Duodenal mucosa (tissue), 2 donors: ENCODE results near the gene TP53I11.

ENCODE experiments used
- H3K27ac ChIP-seq: one replicate; pipeline ENCODE4 v1.7.0; 2013; ENCODE audit warnings: low read depth, low read length
- H3K27me3 ChIP-seq, 2 donors: one replicate each; pipeline ENCODE4 v1.7.0; 2013; ENCODE audit warnings: low read length in 2 of 2, control low read depth in 1 of 2; ENCODE audit not compliant: insufficient read depth in 2 of 2, control insufficient read depth in 1 of 2
- H3K36me3 ChIP-seq, 2 donors: one replicate each; pipeline ENCODE4 v1.7.0; 2013; ENCODE audit warnings: low read length in 2 of 2, control low read depth in 1 of 2; ENCODE audit not compliant: insufficient read depth in 2 of 2, control insufficient read depth in 1 of 2
- H3K4me1 ChIP-seq, 2 donors: one replicate each; pipeline ENCODE4 v1.7.0; 2013; ENCODE audit warnings: low read length in 2 of 2, control low read depth in 1 of 2; ENCODE audit not compliant: insufficient read depth in 2 of 2, control insufficient read depth in 1 of 2
- H3K4me3 ChIP-seq, 2 donors: one replicate each; pipeline ENCODE4 v1.7.0; 2013; ENCODE audit warnings: low read length in 2 of 2, low read depth in 1 of 2
- H3K9ac ChIP-seq, 2 donors: one replicate each; pipeline ENCODE4 v1.7.0; 2013; ENCODE audit warnings: low read length in 2 of 2, low read depth in 1 of 2
- H3K9me3 ChIP-seq, 2 donors: one replicate each; pipeline ENCODE4 v1.7.0; 2013; ENCODE audit warnings: low read length in 2 of 2, control low read depth in 1 of 2; ENCODE audit not compliant: control insufficient read depth in 1 of 2

TP53I11 gene

GRCh38 chr11:44989831-44990566 lies 39.3 kb upstream of the TP53I11 start:
- H3K9ac ChIP-seq: no peak overlapping the region
- no peaks in the 10 kb centered on the region for H3K36me3 ChIP-seq
- H3K27ac ChIP-seq: no peak overlapping the region
- no peaks in the 10 kb centered on the region for H3K9me3 ChIP-seq
- no peak overlapping the region for H3K4me3 ChIP-seq
- no peaks in the 10 kb centered on the region for H3K27me3 ChIP-seq
- H3K4me1 ChIP-seq: no peaks in the 10 kb centered on the region

GRCh38 chr11:44988981-44989635 lies 38.4 kb upstream of the TP53I11 start:
- Histone ChIP-seq H3K4me1 (no peaks in the 10 kb centered on the region), H3K27ac (no peak overlapping the region), H3K27me3 (no peaks in the 10 kb centered on the region), H3K36me3 (no peaks in the 10 kb centered on the region), H3K4me3 (no peak overlapping the region), H3K9me3 (no peaks in the 10 kb centered on the region), H3K9ac (no peak overlapping the region)

- Histone ChIP-seq H3K9me3 (no peaks in the 10 kb centered on the region), H3K4me1 (no peaks in the 10 kb centered on the region), H3K27me3 (no peaks in the 10 kb centered on the region), H3K9ac (no peak overlapping the region), H3K4me3 (no peak overlapping the region), H3K36me3 (no peaks in the 10 kb centered on the region), H3K27ac (no peak overlapping the region)
Observed at GRCh38 chr11:44988111-44988510, 37.4 kb upstream of the TP53I11 start.

- Histone ChIP-seq H3K9ac (no peak overlapping the region), H3K4me3 (no peak overlapping the region), H3K27ac (no peak overlapping the region), H3K4me1 (no peaks in the 10 kb centered on the region), H3K36me3 (no peaks in the 10 kb centered on the region), H3K27me3 (no peaks in the 10 kb centered on the region), H3K9me3 (no peaks in the 10 kb centered on the region)
Observed at GRCh38 chr11:44987506-44987905, 36.8 kb upstream of the TP53I11 start.

GRCh38 chr11:44986315-44986714 lies 35.6 kb upstream of the TP53I11 start:
- no peak overlapping the region for H3K27ac ChIP-seq
- H3K4me1 ChIP-seq: peaks cover 1 to 2% of the 10 kb centered on the region in 2 donors
- no peak overlapping the region for H3K4me3 ChIP-seq
- H3K27me3 ChIP-seq: no peaks in the 10 kb centered on the region
- no peak overlapping the region for H3K9ac ChIP-seq
- H3K36me3 ChIP-seq: no peaks in the 10 kb centered on the region
- no peaks in the 10 kb centered on the region for H3K9me3 ChIP-seq

GRCh38 chr11:44985721-44986120 lies 35.0 kb upstream of the TP53I11 start:
- no peaks in the 10 kb centered on the region for H3K27me3 ChIP-seq
- no peak overlapping the region for H3K9ac ChIP-seq
- H3K9me3 ChIP-seq: no peaks in the 10 kb centered on the region
- H3K27ac ChIP-seq: no peak overlapping the region
- no peaks in the 10 kb centered on the region for H3K36me3 ChIP-seq
- no peak overlapping the region for H3K4me3 ChIP-seq
- peaks cover 7 to 8% of the 10 kb centered on the region in 2 donors for H3K4me1 ChIP-seq

GRCh38 chr11:44983786-44984185 lies 33.1 kb upstream of the TP53I11 start:
- Histone ChIP-seq H3K4me3 (no peak overlapping the region), H3K4me1 (peaks cover 26 to 27% of the 10 kb centered on the region in 2 donors), H3K27me3 (no peaks in the 10 kb centered on the region), H3K9ac (no peak overlapping the region), H3K9me3 (no peaks in the 10 kb centered on the region), H3K27ac (no peak overlapping the region), H3K36me3 (no peaks in the 10 kb centered on the region)

GRCh38 chr11:44982496-44983062 lies 31.9 kb upstream of the TP53I11 start:
- Histone ChIP-seq H3K4me1 (peaks cover 38 to 39% of the 10 kb centered on the region in 2 donors), H3K9ac (no peak overlapping the region), H3K4me3 (no peak overlapping the region), H3K27me3 (no peaks in the 10 kb centered on the region), H3K9me3 (no peaks in the 10 kb centered on the region), H3K27ac (no peak overlapping the region), H3K36me3 (no peaks in the 10 kb centered on the region)

GRCh38 chr11:44980533-44981427 lies 30.1 kb upstream of the TP53I11 start:
- Histone ChIP-seq H3K36me3 (no peaks in the 10 kb centered on the region), H3K9me3 (no peaks in the 10 kb centered on the region), H3K9ac (peak overlapping the region in 1 of 2 donors; percentile 6), H3K27ac (no peak overlapping the region), H3K27me3 (no peaks in the 10 kb centered on the region), H3K4me1 (peaks cover 53 to 54% of the 10 kb centered on the region in 2 donors), H3K4me3 (no peak overlapping the region)
